ENCODE measurements around the gene HLA-G. TPM values are rescaled to one million over a fixed set of nuclear protein-coding genes. Genes with fewer than 3 reads are reported as not detected.
"Not testable (repeated sequence)": the region's sequence is repeated elsewhere in the genome, so short reads cannot be mapped to it uniquely, and the experiment has no call there.

HLA-G gene

DNA sequence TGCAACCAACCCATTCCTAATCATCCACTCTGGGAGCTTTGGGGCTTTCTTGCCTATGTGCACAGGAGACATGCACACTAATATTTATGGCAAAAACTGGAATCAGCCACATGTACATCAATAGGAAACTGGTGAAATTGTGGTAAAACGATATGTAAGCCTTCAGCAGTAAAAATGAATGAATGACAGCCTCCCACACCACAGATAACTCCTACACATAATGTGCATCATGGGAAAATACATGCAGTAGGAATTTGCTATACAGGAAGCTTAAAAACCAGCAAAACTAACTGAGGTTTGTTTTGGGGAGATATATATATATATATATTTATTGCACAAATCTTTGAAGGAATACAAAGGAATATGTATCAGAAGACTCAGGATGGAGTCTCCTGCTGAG, 47.6 kb downstream of the HLA-G start:
- Histone ChIP-seq H3K14ac (ENCODE audit: low read length) (no peak overlapping the region), H3K9ac (ENCODE audit: low read depth, low read length, poor library complexity) (no peak overlapping the region), H2BK120ac (ENCODE audit: low read depth, low read length) (no peak overlapping the region), H3K4me3 (ENCODE audit: low read length in 2 of 2) (no peak overlapping the region), H3K4ac (ENCODE audit: low read length) (no peak overlapping the region), H3K23ac (ENCODE audit: low read depth, low read length, poor library complexity) (no peak overlapping the region), H3K18ac (ENCODE audit: low read length) (no peak overlapping the region), H2AFZ (ENCODE audit: low read length) (no peak overlapping the region), H3K4me2 (ENCODE audit: insufficient read depth, low read length, poor library complexity, severe bottlenecking) (no peak overlapping the region), H2AK5ac (ENCODE audit: low read depth, low read length) (no peak overlapping the region), H3K27me3 (ENCODE audit: control insufficient read depth in 3 of 3, insufficient read depth in 3 of 3, low read depth in 1 of 3, low read length in 3 of 3) (no peaks in the 10 kb centered on the region), H3K27ac (replicated peaks; ENCODE audit: low read length) (no peak overlapping the region), H4K91ac (ENCODE audit: low read depth, low read length, poor library complexity) (no peak overlapping the region), H3K36me3 (replicated peaks in 1 of 2; ENCODE audit: control insufficient read depth in 2 of 2, insufficient read depth in 2 of 2, low read length in 2 of 2) (no peaks in the 10 kb centered on the region), H3K4me1 (ENCODE audit: control insufficient read depth in 2 of 2, insufficient read depth in 1 of 2, low read depth in 1 of 2, low read length in 2 of 2) (no peaks in the 10 kb centered on the region), H4K8ac (ENCODE audit: low read depth, low read length) (no peak overlapping the region), H3K79me1 (ENCODE audit: low read depth, low read length) (no peaks in the 10 kb centered on the region), H2BK5ac (ENCODE audit: low read length) (no peak overlapping the region), H3K9me3 (replicated peaks in 1 of 2; ENCODE audit: control insufficient read depth in 2 of 2, insufficient read depth in 1 of 2, low read depth in 1 of 2, low read length in 2 of 2) (peaks cover 0 to 3% of the 10 kb centered on the region in 2 donors), H2BK15ac (ENCODE audit: low read length) (no peak overlapping the region), H2BK12ac (ENCODE audit: low read length) (no peak overlapping the region)
- DNase-seq (ENCODE audit: low spot score), result no peak
- no CpG with 5 or more reads among the region's 1 CpG for WGBS, 2 donors (ENCODE audit: extremely low coverage in 2 of 2, insufficient read length in 2 of 2, insufficient replicate concordance in 1 of 2)

DNA sequence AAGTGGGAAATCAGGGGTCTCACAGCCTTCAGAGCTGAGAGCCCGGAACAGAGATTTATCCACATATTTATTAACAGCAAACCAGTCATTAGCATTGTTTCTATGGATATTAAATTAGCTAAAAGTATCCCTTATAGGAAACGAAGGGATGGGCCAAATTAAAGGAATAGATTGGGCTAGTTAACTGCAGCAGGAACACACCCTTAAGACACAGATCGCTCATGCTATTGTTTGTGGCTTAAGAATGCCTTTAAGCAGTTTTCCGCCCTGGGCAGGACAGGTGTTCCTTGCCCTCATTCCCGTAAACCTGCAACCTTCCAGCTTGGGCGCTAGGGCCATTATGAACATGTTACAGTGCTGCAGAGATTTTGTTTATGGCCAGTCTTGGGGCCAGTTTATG, 48.1 kb downstream of the HLA-G start:
- not testable (repeated sequence) for H3K4me1 ChIP-seq (ENCODE audit: control insufficient read depth in 2 of 2, insufficient read depth in 1 of 2, low read depth in 1 of 2, low read length in 2 of 2); H3K18ac ChIP-seq (ENCODE audit: low read length); H2BK12ac ChIP-seq (ENCODE audit: low read length); H2AK5ac ChIP-seq (ENCODE audit: low read depth, low read length); H3K27ac ChIP-seq (replicated peaks; ENCODE audit: low read length); H3K23ac ChIP-seq (ENCODE audit: low read depth, low read length, poor library complexity); H3K79me1 ChIP-seq (ENCODE audit: low read depth, low read length); H3K36me3 ChIP-seq (replicated peaks in 1 of 2; ENCODE audit: control insufficient read depth in 2 of 2, insufficient read depth in 2 of 2, low read length in 2 of 2); H3K9me3 ChIP-seq (replicated peaks in 1 of 2; ENCODE audit: control insufficient read depth in 2 of 2, insufficient read depth in 1 of 2, low read depth in 1 of 2, low read length in 2 of 2); H3K4me3 ChIP-seq (ENCODE audit: low read length in 2 of 2); DNase-seq (ENCODE audit: low spot score); H2AFZ ChIP-seq (ENCODE audit: low read length); H4K8ac ChIP-seq (ENCODE audit: low read depth, low read length); H3K4me2 ChIP-seq (ENCODE audit: insufficient read depth, low read length, poor library complexity, severe bottlenecking); H2BK5ac ChIP-seq (ENCODE audit: low read length); H3K4ac ChIP-seq (ENCODE audit: low read length); H2BK120ac ChIP-seq (ENCODE audit: low read depth, low read length); H4K91ac ChIP-seq (ENCODE audit: low read depth, low read length, poor library complexity); H3K27me3 ChIP-seq (ENCODE audit: control insufficient read depth in 3 of 3, insufficient read depth in 3 of 3, low read depth in 1 of 3, low read length in 3 of 3); H2BK15ac ChIP-seq (ENCODE audit: low read length); H3K14ac ChIP-seq (ENCODE audit: low read length); H3K9ac ChIP-seq (ENCODE audit: low read depth, low read length, poor library complexity)
- no CpG with 5 or more reads among the region's 6 CpGs for WGBS, 2 donors (ENCODE audit: extremely low coverage in 2 of 2, insufficient read length in 2 of 2, insufficient replicate concordance in 1 of 2)

Small RNA genes lying within 50 kb of the gene (small RNA-seq; reads per million reads assigned to genes)
- gene MICG (ENCODE audit: insufficient read depth), result not detected
